Endodermal cell (in vitro differentiated cells): ENCODE data around the gene COL27A1. TPM values are rescaled to one million over a fixed set of nuclear protein-coding genes. Genes with fewer than 3 reads are reported as not detected.

ENCODE experiments used
- DNase-seq: peaks from one replicate; pipeline ENCODE4 v3.0.0-alpha.2; 2017
- H3K27ac ChIP-seq: 2 replicates; pipeline ENCODE4 v1.5.1; 2013; ENCODE audit warnings: mild to moderate bottlenecking, low read depth, low read length, moderate library complexity
- H3K27me3 ChIP-seq: 2 replicates; pipeline ENCODE4 v1.6.1; 2013; ENCODE audit warnings: mild to moderate bottlenecking, low read length, moderate library complexity; ENCODE audit not compliant: insufficient read depth, control insufficient read depth, poor library complexity, severe bottlenecking
- H3K36me3 ChIP-seq: 2 replicates; pipeline ENCODE4 v1.7.0; 2013; ENCODE audit warnings: mild to moderate bottlenecking, low read length, moderate library complexity; ENCODE audit not compliant: control insufficient read depth, insufficient read depth
- H3K4me1 ChIP-seq: one replicate; pipeline ENCODE4 v1.7.0; 2013; ENCODE audit warnings: low read length; ENCODE audit not compliant: control insufficient read depth, insufficient read depth
- H3K4me3 ChIP-seq: 2 replicates; pipeline ENCODE4 v1.5.1; 2013; ENCODE audit warnings: mild to moderate bottlenecking, low read length, moderate library complexity
- H3K9ac ChIP-seq: 2 replicates; pipeline ENCODE4 v1.6.1; 2013; ENCODE audit warnings: mild to moderate bottlenecking, low read length, moderate library complexity; ENCODE audit not compliant: poor library complexity, severe bottlenecking; ENCODE audit errors: extremely low read depth
- H3K9me3 ChIP-seq: 2 replicates; pipeline ENCODE4 v1.6.1; 2013; ENCODE audit warnings: mild to moderate bottlenecking, low read length, moderate library complexity; ENCODE audit not compliant: control insufficient read depth
- H3K27ac Mint-ChIP-seq: 2 replicates; pipeline ENCODE4 v1.8.0; 2020; ENCODE audit warnings: mixed read lengths
- H3K27me3 Mint-ChIP-seq: 2 replicates; pipeline ENCODE4 v1.8.0; 2021; ENCODE audit warnings: mild to moderate bottlenecking, mixed read lengths; ENCODE audit not compliant: insufficient read depth
- H3K36me3 Mint-ChIP-seq: 2 replicates; pipeline ENCODE4 v1.8.0; 2020; ENCODE audit warnings: low read depth, mixed read lengths
- H3K4me1 Mint-ChIP-seq: 2 replicates; pipeline ENCODE4 v1.8.0; 2020; ENCODE audit warnings: mixed read lengths
- H3K4me3 Mint-ChIP-seq: 2 replicates; pipeline ENCODE4 v1.8.0; 2020; ENCODE audit warnings: mild to moderate bottlenecking, moderate library complexity, mixed read lengths
- H3K9me3 Mint-ChIP-seq: 2 replicates; pipeline ENCODE4 v1.8.0; 2020; ENCODE audit warnings: mild to moderate bottlenecking, mixed read lengths
- CTCF ChIP-seq: fragments of 200-600 bp; sonication (generic); conservative IDR thresholded peaks from 2 replicates; pipeline ENCODE4 v1.5.0; 2021; ENCODE audit warnings: antibody characterized with exemption, mild to moderate bottlenecking
- WGBS, 2 experiments: methylation state at CpG; one replicate each; pipeline versions ENCODE4 v1.1.5 to v1.1.7; 2013; ENCODE audit warnings: missing lambda C conversion rate in 2 of 2, mixed read lengths in 1 of 2; ENCODE audit not compliant: insufficient coverage in 1 of 2, insufficient read length in 1 of 2; 5-methylcytosine and 5-hydroxymethylcytosine counted together
- total RNA-seq, 2 donors: library from RNA; stranded (reverse); fragmentation: NEBNext Ultra II Directional in 1 of 2; extraction: Animal tissue kit (Norgen Biotek cat#: 25700) in 1 of 2; gene quantifications; 2 replicates in 1 of 2; 3 replicates in 1 of 2; pipeline ENCODE4 v1.2.1, GENCODE V29; 2021

COL27A1 gene
- total RNA-seq, 2 donors from 2014 or later, result 43.8 to 69.5 TPM

GRCh38 chr9:114261026-114261425, 105.7 kb downstream of the COL27A1 start:
- peaks cover 3% of the 10 kb centered on the region for H3K4me1 Mint-ChIP-seq
- peak; percentile 76 for DNase-seq
- peaks cover 4% of the 10 kb centered on the region for H3K36me3 Mint-ChIP-seq
- Histone ChIP-seq H3K27ac (no peak overlapping the region), H3K36me3 (peaks cover 31% of the 10 kb centered on the region), H3K9ac (no peak overlapping the region), H3K4me3 (no peak overlapping the region), H3K27me3 (no peaks in the 10 kb centered on the region), H3K9me3 (no peaks in the 10 kb centered on the region), H3K4me1 (no peaks in the 10 kb centered on the region)
- 83 to 94% methylated on average over 8 to 10 of the region's 10 CpGs for WGBS, 2 experiments
- H3K9me3 Mint-ChIP-seq, result no peaks in the 10 kb centered on the region
- no peaks in the 10 kb centered on the region for H3K27me3 Mint-ChIP-seq
- no peak overlapping the region for H3K4me3 Mint-ChIP-seq
- no peak overlapping the region for H3K27ac Mint-ChIP-seq
- no peak for TF ChIP-seq CTCF

- H3K27ac Mint-ChIP-seq, result no peak overlapping the region
- Histone ChIP-seq H3K27ac (no peak overlapping the region), H3K9me3 (no peaks in the 10 kb centered on the region), H3K4me1 (no peaks in the 10 kb centered on the region), H3K27me3 (no peaks in the 10 kb centered on the region), H3K4me3 (no peak overlapping the region), H3K9ac (no peak overlapping the region), H3K36me3 (peaks cover 32% of the 10 kb centered on the region)
- WGBS, 2 experiments, result 87 to 88% methylated on average over 5 to 9 of the region's 9 CpGs
- peaks cover 3% of the 10 kb centered on the region for H3K4me1 Mint-ChIP-seq
- H3K36me3 Mint-ChIP-seq, result peaks cover 4% of the 10 kb centered on the region
- no peak for TF ChIP-seq CTCF
- no peak for DNase-seq
- no peaks in the 10 kb centered on the region for H3K27me3 Mint-ChIP-seq
- H3K4me3 Mint-ChIP-seq, result no peak overlapping the region
- H3K9me3 Mint-ChIP-seq, result no peaks in the 10 kb centered on the region
Observed at GRCh38 chr9:114261987-114262386, 106.7 kb downstream of the COL27A1 start.

GRCh38 chr9:114263853-114264510, 108.6 kb downstream of the COL27A1 start:
- WGBS, 2 experiments, result 76 to 80% methylated on average over 3 to 21 of the region's 21 CpGs
- H3K27me3 Mint-ChIP-seq, result no peaks in the 10 kb centered on the region
- H3K4me1 Mint-ChIP-seq, result peaks cover 3% of the 10 kb centered on the region
- H3K9me3 Mint-ChIP-seq, result no peaks in the 10 kb centered on the region
- H3K9me3 ChIP-seq, result no peaks in the 10 kb centered on the region
- peak; percentile 79 for DNase-seq
- TF ChIP-seq CTCF, result peak; percentile 58
- H3K4me3 ChIP-seq, result no peak overlapping the region
- H3K4me1 ChIP-seq, result no peaks in the 10 kb centered on the region
- H3K36me3 ChIP-seq, result peaks cover 35% of the 10 kb centered on the region
- no peak overlapping the region for H3K27ac Mint-ChIP-seq
- no peak overlapping the region for H3K9ac ChIP-seq
- H3K4me3 Mint-ChIP-seq, result no peak overlapping the region
- peaks cover 2% of the 10 kb centered on the region for H3K36me3 Mint-ChIP-seq
- H3K27me3 ChIP-seq, result no peaks in the 10 kb centered on the region
- peak overlapping the region; percentile 29 for H3K27ac ChIP-seq
